ENCODE results near the gene EVA1B. TPM values are rescaled to one million over a fixed set of nuclear protein-coding genes. Genes with fewer than 3 reads are reported as not detected.

EVA1B gene
- total and polyA plus RNA-seq, 2 donors (not counting 1 experiment from before 2014, with no cell fraction given): 0.67 to 2.9 TPM

GRCh38 chr1:36309397-36309796, 14.0 kb downstream of the EVA1B start:
- Mint-ChIP-seq H3K27me3 (no peaks in the 10 kb centered on the region), H3K27ac (no peak overlapping the region), H3K4me3 (peak overlapping the region; percentile 37), H3K4me1 (peaks cover 25% of the 10 kb centered on the region), H3K9me3 (ENCODE audit: insufficient read depth) (no peaks in the 10 kb centered on the region)
- Histone ChIP-seq H3K36me3 (replicated peaks in 1 of 2; ENCODE audit: control extremely low read depth in 1 of 2, control insufficient read depth in 1 of 2, extremely low read depth in 1 of 2, insufficient read depth in 2 of 2, low read length in 1 of 2) (peaks cover 0 to 3% of the 10 kb centered on the region in 2 experiments), H3K79me2 (ENCODE audit: control insufficient read depth, insufficient read depth, low read length) (no peaks in the 10 kb centered on the region), H2AFZ (ENCODE audit: insufficient read depth, low read depth, low read length, poor library complexity, severe bottlenecking) (no peak overlapping the region), H3K4me1 (ENCODE audit: control insufficient read depth in 2 of 2, insufficient read depth in 2 of 2, low read length in 2 of 2) (peaks cover 10 to 32% of the 10 kb centered on the region in 2 donors), H3K9me3 (ENCODE audit: control extremely low read depth in 1 of 3, control insufficient read depth in 2 of 3, insufficient read depth in 1 of 3, low read length in 2 of 3) (peaks cover 0 to 6% (median 0%) of the 10 kb centered on the region in 3 donors), H4K20me1 (ENCODE audit: control insufficient read depth, insufficient read depth, low read length, poor library complexity, severe bottlenecking) (peaks cover 10% of the 10 kb centered on the region), H3K9ac (ENCODE audit: low read length) (no peak overlapping the region), H3K27ac (ENCODE audit: low read length in 2 of 2) (no peak overlapping the region), H3K4me3 (ENCODE audit: control extremely low read depth in 1 of 5, extremely low read depth in 1 of 5, insufficient read depth in 1 of 5, low read depth in 2 of 5, low read length in 4 of 5) (no peak overlapping the region), H3K27me3 (replicated peaks in 1 of 4; ENCODE audit: control extremely low read depth in 1 of 4, control insufficient read depth in 3 of 4, insufficient read depth in 4 of 4, low read length in 3 of 4) (no peaks in the 10 kb centered on the region), H3K4me2 (replicated peaks; ENCODE audit: low read depth, low read length, poor library complexity, severe bottlenecking) (no peak overlapping the region)
- intact Hi-C loops (cut with micrococcal nuclease): loop anchor here (5.0 kb wide), 1 partner anchor 58 kb away; no protein-coding TSS in a partner anchor
- POLR2A ChIA-PET: interaction anchor here (0.5 to 0.6 kb wide), 2 partner anchors 57 to 67 kb away, joined by 3 to 8 read pairs; no protein-coding TSS in a partner anchor
- TF ChIP-seq CTCF (IDR thresholded peaks at IDR 0.05): no peak
- no peak for TF ChIP-seq EZH2 (IDR thresholded peaks at IDR 0.05; ENCODE audit: borderline replicate concordance, insufficient read depth, low read depth, low read length, poor library complexity, severe bottlenecking)
- DNase-seq (no peak), ATAC-seq (ENCODE audit: low read depth) (no peak)
- 100% methylated on average over 4 of the region's 7 CpGs for WGBS (ENCODE audit: insufficient coverage)
- CTCF ChIA-PET: interaction anchor here (1.6 kb wide), 1 partner anchor 24 kb away, joined by 5 read pairs; no protein-coding TSS in a partner anchor

- Histone ChIP-seq H3K9ac (ENCODE audit: low read length) (no peak overlapping the region), H3K79me2 (ENCODE audit: control insufficient read depth, insufficient read depth, low read length) (no peaks in the 10 kb centered on the region), H3K4me1 (ENCODE audit: control insufficient read depth in 2 of 2, insufficient read depth in 2 of 2, low read length in 2 of 2) (peaks cover 10 to 33% of the 10 kb centered on the region in 2 donors), H3K27ac (ENCODE audit: low read length in 2 of 2) (no peak overlapping the region), H3K4me3 (ENCODE audit: control extremely low read depth in 1 of 5, extremely low read depth in 1 of 5, insufficient read depth in 1 of 5, low read depth in 2 of 5, low read length in 4 of 5) (peak overlapping the region in 3 of 5 experiments; percentile 68 to 78 (median 70)), H4K20me1 (ENCODE audit: control insufficient read depth, insufficient read depth, low read length, poor library complexity, severe bottlenecking) (peaks cover 14% of the 10 kb centered on the region), H3K9me3 (ENCODE audit: control extremely low read depth in 1 of 3, control insufficient read depth in 2 of 3, insufficient read depth in 1 of 3, low read length in 2 of 3) (no peaks in the 10 kb centered on the region), H3K4me2 (replicated peaks; ENCODE audit: low read depth, low read length, poor library complexity, severe bottlenecking) (peak overlapping the region; percentile 98), H3K36me3 (replicated peaks in 1 of 2; ENCODE audit: control extremely low read depth in 1 of 2, control insufficient read depth in 1 of 2, extremely low read depth in 1 of 2, insufficient read depth in 2 of 2, low read length in 1 of 2) (peaks cover 0 to 17% of the 10 kb centered on the region in 2 experiments), H3K27me3 (replicated peaks in 1 of 4; ENCODE audit: control extremely low read depth in 1 of 4, control insufficient read depth in 3 of 4, insufficient read depth in 4 of 4, low read length in 3 of 4) (no peaks in the 10 kb centered on the region), H2AFZ (ENCODE audit: insufficient read depth, low read depth, low read length, poor library complexity, severe bottlenecking) (peak overlapping the region; percentile 93)
- TF ChIP-seq CTCF (IDR thresholded peaks at IDR 0.05): no peak
- TF ChIP-seq EZH2 (IDR thresholded peaks at IDR 0.05; ENCODE audit: borderline replicate concordance, insufficient read depth, low read depth, low read length, poor library complexity, severe bottlenecking): no peak
- DNase-seq (no peak), ATAC-seq (ENCODE audit: low read depth) (no peak)
- Mint-ChIP-seq H3K4me3 (peak overlapping the region; percentile 97), H3K27me3 (no peaks in the 10 kb centered on the region), H3K27ac (no peak overlapping the region), H3K9me3 (ENCODE audit: insufficient read depth) (no peaks in the 10 kb centered on the region), H3K4me1 (peaks cover 29% of the 10 kb centered on the region)
- intact Hi-C loops (cut with micrococcal nuclease): loop anchor here (1.0 to 5.0 kb wide), 3 partner anchors 60 to 158 kb away; partner anchors contain the start of gene TRAPPC3
- ChIA-PET CTCF (interaction anchor here (1.1 to 2.4 kb wide), 4 partner anchors 15 to 120 kb away, joined by 3 to 8 read pairs (median 4); no protein-coding TSS in a partner anchor), POLR2A (no interaction called here)
- WGBS (ENCODE audit: insufficient coverage): 82% methylated on average over 2 of the region's 10 CpGs
Observed at GRCh38 chr1:36307601-36308330, 15.7 kb downstream of the EVA1B start.

Data from B cell (primary cell).